Testis (tissue), 3 donors: ENCODE results near the gene ADCY2. TPM values are rescaled to one million over a fixed set of nuclear protein-coding genes. Genes with fewer than 3 reads are reported as not detected.

Experiments
- DNase-seq: peaks from one replicate; pipeline ENCODE4 v3.0.0-alpha.2; 2019
- H3K27ac ChIP-seq, 2 donors: fragments of 200-600 bp; sonication (generic); one replicate each; pipeline ENCODE4 v1.5.1; 2019
- H3K27me3 ChIP-seq: fragments of 200-600 bp; sonication (generic); one replicate; pipeline ENCODE4 v1.5.1; 2019
- H3K36me3 ChIP-seq: fragments of 200-600 bp; sonication (generic); one replicate; pipeline ENCODE4 v1.5.1; 2017; ENCODE audit warnings: low read depth; ENCODE audit errors: missing control alignments
- H3K4me1 ChIP-seq: fragments of 200-600 bp; sonication (generic); one replicate; pipeline ENCODE4 v1.5.1; 2019
- H3K4me3 ChIP-seq, 2 donors: fragments of 200-600 bp; sonication (generic); one replicate each; pipeline ENCODE4 v1.5.1; 2017 to 2019
- H3K9me3 ChIP-seq: fragments of 200-600 bp; sonication (generic); one replicate; pipeline ENCODE4 v1.5.1; 2017
- POLR2A ChIP-seq: fragments of 450-650 bp; IDR thresholded peaks from one replicate; pipeline ENCODE4 v1.6.1; 2017; ENCODE audit warnings: antibody characterized with exemption, mild to moderate bottlenecking, moderate library complexity
- WGBS, 2 donors: methylation state at CpG; one replicate each; pipeline ENCODE4 v1.1.5; 2018; 5-methylcytosine and 5-hydroxymethylcytosine counted together
- intact Hi-C: fragments of 100-400 bp; cut with DNase I; formaldehyde crosslinking; loops from one replicate; pipeline ENCODE4 v1.15.1; 2023; ENCODE audit warnings: low total_unique reads
- polyA plus RNA-seq: library from polyadenylated mRNA; stranded (reverse); fragments of 350-450 nt; fragmentation: Illumina TruSeq; extraction: RNeasy Lipid Tissue Mini Kit (QIAGEN cat#74804); gene quantifications from one replicate; pipeline ENCODE4 v1.2.3, GENCODE V29; 2014; ENCODE audit warnings: low read depth, low replicate concordance; ENCODE audit not compliant: insufficient read depth
- total RNA-seq, 2 donors: library from RNA; depleted of rRNA; stranded (reverse); fragments of >200 nt; gene quantifications; one replicate each; pipeline ENCODE4 v1.2.3, GENCODE V29; 2016
- TF ChIP-seq, protein P1 (sequence below), 3 experiments: fragments of 450-650 bp in 2 of 3; fragments of 200-600 bp in 1 of 3; sonication (generic) in 1 of 3; IDR thresholded peaks; one replicate each; pipeline ENCODE4 v1.5.1; 2016 to 2019; ENCODE audit warnings: antibody characterized with exemption in 3 of 3, mild to moderate bottlenecking in 2 of 3, moderate library complexity in 1 of 3

The ADCY2 gene
- total and polyA plus RNA-seq, 3 donors from 2014 or later = 9.4 to 18.5 (median 10.5) TPM

GRCh38 chr5:7578071-7578470 is 182.1 kb downstream of the ADCY2 start:
- Histone ChIP-seq H3K4me1 (no peaks in the 10 kb centered on the region), H3K4me3 (no peak overlapping the region), H3K27me3 (no peaks in the 10 kb centered on the region), H3K27ac (no peak overlapping the region), H3K36me3 (no peaks in the 10 kb centered on the region), H3K9me3 (no peaks in the 10 kb centered on the region)
- WGBS, 2 donors = 82 to 89% methylated on average over 1 of the region's 1 CpG
- intact Hi-C loops = no loop called here
- DNase-seq = no peak
- TF ChIP-seq, protein P1, sequence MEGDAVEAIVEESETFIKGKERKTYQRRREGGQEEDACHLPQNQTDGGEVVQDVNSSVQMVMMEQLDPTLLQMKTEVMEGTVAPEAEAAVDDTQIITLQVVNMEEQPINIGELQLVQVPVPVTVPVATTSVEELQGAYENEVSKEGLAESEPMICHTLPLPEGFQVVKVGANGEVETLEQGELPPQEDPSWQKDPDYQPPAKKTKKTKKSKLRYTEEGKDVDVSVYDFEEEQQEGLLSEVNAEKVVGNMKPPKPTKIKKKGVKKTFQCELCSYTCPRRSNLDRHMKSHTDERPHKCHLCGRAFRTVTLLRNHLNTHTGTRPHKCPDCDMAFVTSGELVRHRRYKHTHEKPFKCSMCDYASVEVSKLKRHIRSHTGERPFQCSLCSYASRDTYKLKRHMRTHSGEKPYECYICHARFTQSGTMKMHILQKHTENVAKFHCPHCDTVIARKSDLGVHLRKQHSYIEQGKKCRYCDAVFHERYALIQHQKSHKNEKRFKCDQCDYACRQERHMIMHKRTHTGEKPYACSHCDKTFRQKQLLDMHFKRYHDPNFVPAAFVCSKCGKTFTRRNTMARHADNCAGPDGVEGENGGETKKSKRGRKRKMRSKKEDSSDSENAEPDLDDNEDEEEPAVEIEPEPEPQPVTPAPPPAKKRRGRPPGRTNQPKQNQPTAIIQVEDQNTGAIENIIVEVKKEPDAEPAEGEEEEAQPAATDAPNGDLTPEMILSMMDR (IDR thresholded peaks at IDR 0.05) = no peak
- no peak for TF ChIP-seq POLR2A

- no peaks in the 10 kb centered on the region for H3K9me3 ChIP-seq
- H3K27me3 ChIP-seq = no peaks in the 10 kb centered on the region
- TF ChIP-seq, protein P1 (IDR thresholded peaks at IDR 0.05) = no peak
- TF ChIP-seq POLR2A = no peak
- 84 to 96% methylated on average over 2 of the region's 2 CpGs for WGBS, 2 donors
- no peaks in the 10 kb centered on the region for H3K36me3 ChIP-seq
- no peaks in the 10 kb centered on the region for H3K4me1 ChIP-seq
- H3K27ac ChIP-seq = no peak overlapping the region
- no peak for DNase-seq
- intact Hi-C loops = no loop called here
- H3K4me3 ChIP-seq = no peak overlapping the region
Observed at GRCh38 chr5:7584749-7585148, 188.8 kb downstream of the ADCY2 start.

DNA sequence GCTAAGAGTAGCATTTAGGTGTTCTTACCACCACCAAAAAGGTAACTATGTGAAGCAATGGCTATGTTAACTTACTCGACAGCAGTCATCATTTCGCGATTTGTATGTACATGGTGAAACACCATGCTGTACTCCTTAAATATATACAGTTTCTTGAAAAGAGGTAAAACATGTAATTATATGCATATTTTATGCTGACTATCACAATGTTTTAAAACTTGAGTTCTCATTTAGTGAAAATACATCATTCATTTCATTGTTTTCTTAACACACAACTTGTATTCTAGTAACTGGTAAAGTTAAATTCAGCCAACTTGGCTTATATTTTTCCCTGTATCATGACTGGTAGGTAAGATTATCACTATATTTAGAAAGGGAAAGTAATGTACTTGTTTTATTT is 189.9 kb downstream of the ADCY2 start:
- WGBS, 2 donors = 95 to 99% methylated on average over 3 of the region's 3 CpGs
- no peaks in the 10 kb centered on the region for H3K36me3 ChIP-seq
- intact Hi-C loops = no loop called here
- H3K4me1 ChIP-seq = no peaks in the 10 kb centered on the region
- H3K9me3 ChIP-seq = no peaks in the 10 kb centered on the region
- H3K4me3 ChIP-seq = no peak overlapping the region
- no peak overlapping the region for H3K27ac ChIP-seq
- DNase-seq = no peak
- no peak for TF ChIP-seq POLR2A
- TF ChIP-seq, protein P1 (IDR thresholded peaks at IDR 0.05) = no peak
- H3K27me3 ChIP-seq = no peaks in the 10 kb centered on the region

GRCh38 chr5:7586480-7586879 is 190.5 kb downstream of the ADCY2 start:
- no peaks in the 10 kb centered on the region for H3K36me3 ChIP-seq
- H3K27me3 ChIP-seq = no peaks in the 10 kb centered on the region
- no peak overlapping the region for H3K4me3 ChIP-seq
- WGBS, 2 donors = 81 to 87% methylated on average over 12 of the region's 12 CpGs
- TF ChIP-seq POLR2A = no peak
- TF ChIP-seq, protein P1 (IDR thresholded peaks at IDR 0.05) = no peak
- no peaks in the 10 kb centered on the region for H3K4me1 ChIP-seq
- no peaks in the 10 kb centered on the region for H3K9me3 ChIP-seq
- no peak overlapping the region for H3K27ac ChIP-seq
- no peak for DNase-seq
- intact Hi-C loops = no loop called here

- H3K4me3 ChIP-seq = no peak overlapping the region
- no peaks in the 10 kb centered on the region for H3K36me3 ChIP-seq
- no peak overlapping the region for H3K27ac ChIP-seq
- 85 to 86% methylated on average over 5 of the region's 5 CpGs for WGBS, 2 donors
- TF ChIP-seq, protein P1 (IDR thresholded peaks at IDR 0.05) = no peak
- no peak for TF ChIP-seq POLR2A
- no peaks in the 10 kb centered on the region for H3K4me1 ChIP-seq
- intact Hi-C loops = no loop called here
- H3K27me3 ChIP-seq = no peaks in the 10 kb centered on the region
- H3K9me3 ChIP-seq = no peaks in the 10 kb centered on the region
- no peak for DNase-seq
Observed at GRCh38 chr5:7589800-7590199, 193.9 kb downstream of the ADCY2 start.
